ENCODE measurements around the gene GSTCD.
"Not testable (repeated sequence)": the region's sequence is repeated elsewhere in the genome, so short reads cannot be mapped to it uniquely, and the experiment has no call there.

The GSTCD gene

DNA sequence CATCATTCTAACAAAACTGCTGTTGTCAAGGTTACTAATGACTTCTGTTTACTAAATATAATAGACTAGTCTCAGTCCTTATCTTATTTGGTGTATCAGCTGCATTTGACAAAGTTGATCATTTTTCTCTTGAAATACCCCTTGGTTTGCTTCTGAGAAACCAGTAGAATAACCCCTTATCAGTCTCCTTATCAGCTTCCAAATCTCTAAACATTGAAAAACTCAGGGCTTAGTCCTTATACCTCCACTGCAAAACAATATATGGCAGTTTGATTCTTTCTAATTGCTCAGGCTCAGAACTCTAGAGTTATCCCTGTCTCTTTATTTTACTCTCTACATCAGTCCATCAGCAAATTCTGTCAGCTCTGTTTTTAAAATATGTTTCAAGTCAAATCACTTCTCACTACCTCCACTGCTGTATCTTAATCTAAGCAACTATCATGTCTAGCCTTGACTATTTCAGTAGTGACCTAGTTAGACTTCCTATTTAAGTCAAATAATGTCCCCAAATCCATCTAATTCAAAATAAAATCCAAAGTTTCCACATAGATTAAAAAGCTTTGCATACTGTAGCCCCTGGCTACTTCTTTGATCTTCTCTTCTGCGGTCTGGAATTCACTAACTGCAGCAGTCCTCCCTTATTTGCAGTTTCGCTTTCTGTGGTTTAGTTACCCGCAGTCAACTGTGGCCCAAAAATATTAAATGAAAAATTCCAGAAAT, 99.6 kb downstream of the GSTCD start:
- no peak for DNase-seq

DNA sequence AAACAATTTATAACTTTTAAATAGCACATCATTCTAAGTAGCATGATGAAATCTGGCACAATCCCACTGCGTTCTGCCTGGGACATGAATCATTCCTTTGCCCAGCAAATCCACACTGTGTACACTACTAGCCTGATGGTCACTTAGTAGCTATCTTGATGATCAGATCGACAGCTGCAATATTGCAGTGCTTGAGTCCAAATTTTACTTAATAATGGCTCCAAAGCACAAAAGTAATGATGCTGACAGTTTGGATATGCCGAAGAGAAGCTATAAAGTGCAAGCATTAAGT, 100.1 kb downstream of the GSTCD start:
- DNase-seq, result no peak

DNA sequence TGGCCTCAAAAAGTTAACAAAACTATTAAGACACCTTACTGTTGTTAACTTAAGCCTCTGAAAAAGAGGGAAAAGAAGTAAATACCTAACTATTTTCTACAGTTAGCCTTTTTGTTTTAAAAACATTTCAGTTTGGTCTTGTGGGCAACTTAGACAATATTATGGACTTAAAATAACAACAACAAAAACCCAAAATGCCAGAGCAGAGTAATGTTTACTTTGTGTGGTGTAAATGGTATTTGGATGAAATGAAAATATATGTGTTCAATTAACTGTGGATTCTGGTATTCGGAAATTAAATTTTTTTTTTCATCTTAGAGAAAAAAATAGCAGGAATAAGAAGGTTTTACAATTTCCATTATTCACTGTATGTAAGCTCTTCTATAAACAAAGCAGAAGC, 107.1 kb downstream of the GSTCD start:
- DNase-seq, result no peak

DNA sequence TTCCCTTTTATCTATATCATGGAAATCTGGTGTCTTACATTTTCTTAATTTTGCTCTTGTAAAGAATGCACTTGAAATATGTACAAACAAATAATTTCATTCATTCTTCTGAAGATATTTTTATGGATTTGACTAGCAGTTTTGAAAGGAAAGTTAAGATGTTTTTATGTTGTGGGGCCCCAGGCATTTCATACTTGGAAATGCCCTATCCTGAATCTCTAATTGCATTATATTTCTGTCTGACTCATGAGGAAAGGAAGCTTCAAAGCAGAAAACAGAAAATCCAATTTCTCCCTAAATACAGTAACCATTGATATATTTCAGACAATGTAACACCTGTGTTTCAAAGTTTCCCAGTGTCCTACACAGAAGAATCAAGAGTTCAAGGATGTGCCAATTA, 113.5 kb downstream of the GSTCD start:
- no peak for DNase-seq

DNA sequence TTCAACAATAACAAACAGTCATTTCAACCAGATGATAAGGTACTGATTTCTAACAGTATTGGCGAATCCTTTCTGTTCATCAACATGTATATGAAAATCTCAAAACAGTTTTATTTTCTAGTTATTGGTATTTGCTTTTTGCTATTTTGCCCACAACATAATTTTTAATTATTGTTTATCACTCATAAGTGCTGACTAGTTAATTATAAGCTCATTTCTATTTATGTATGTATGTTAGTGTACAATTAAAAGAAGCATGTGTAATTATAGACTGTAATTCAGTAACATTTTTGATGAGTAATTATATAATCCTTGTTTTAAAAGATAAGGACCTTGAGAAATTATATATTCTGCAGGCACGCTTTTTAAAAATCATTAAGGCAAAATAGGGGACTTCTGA, 119.5 kb downstream of the GSTCD start:
- no peak for DNase-seq

DNA sequence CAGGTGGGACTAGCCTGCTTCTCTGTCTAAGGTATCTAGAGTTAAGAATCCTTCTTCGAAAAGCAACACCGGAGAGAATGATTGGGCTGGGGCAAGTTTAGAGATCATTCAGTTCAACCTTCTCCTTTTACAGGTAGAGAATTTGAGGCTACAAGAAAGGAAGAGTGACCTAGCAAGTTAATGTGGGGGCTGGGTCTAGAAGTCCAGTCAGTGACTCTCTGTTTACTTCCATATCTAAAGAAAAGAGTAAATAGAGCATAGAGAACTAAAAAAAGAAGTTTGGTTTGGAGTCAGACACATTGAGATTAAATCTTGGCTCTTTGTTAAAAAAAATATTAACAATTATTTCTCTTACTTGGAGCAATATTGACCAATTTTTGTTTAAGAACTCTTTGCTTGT, 122.6 kb downstream of the GSTCD start:
- no peak for DNase-seq

DNA sequence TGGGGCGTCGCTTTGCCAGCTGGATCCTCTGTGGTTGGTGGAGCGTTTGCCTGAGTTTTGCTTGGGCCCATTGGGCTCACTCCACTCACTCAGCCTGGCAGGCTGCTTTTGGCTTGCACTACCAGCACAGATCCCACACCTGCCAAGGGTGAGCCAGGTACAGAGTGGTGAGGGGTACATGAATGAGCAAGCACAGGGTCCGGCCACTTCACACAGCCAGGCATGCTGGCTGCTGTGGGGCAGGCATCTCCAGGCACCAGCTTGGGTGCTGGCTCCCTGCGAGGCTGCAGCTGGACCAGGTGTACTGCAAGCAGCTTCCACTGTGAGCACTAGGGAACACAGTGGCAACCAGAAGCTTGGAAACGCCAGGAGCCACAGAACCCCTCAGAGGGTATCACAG, 126.6 kb downstream of the GSTCD start:
- DNase-seq, result no peak

DNA sequence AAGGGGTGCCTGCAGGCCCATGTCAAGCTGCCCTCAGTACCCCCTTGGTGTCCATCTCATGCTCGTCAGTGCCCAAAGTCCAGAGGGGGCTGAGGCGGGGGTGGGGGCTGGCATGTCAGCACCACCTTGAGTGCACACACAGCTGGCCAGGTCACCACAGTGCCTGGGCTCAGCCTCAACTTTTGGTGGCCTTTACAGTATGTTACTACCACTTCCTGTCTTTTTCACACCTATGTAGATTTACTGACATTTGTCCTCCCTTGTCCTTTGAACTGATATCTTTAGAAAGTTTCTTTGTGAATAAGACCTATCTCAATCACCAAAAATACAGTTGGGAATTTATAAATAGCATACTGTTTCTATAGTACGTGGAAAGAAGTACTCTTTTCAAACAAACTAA, 128.0 kb downstream of the GSTCD start:
- no peak for DNase-seq

DNA sequence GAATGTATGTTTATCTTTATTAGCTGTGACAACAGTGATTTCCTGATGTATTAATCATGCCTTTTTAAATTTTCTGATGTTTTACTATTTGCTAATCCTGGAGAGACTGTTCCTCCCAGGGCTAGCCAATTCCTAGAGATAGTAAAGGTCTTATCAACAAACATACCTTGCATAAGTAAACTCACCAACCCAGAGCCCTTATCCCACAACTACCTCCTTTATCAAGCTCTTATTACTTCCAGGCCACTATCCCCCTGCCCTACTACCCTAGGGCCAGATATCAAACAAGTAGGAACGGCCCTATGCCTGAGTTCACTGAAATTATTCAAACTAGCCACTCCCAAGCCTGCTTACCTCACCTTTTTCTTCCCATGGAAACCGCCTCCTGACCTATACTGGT, 128.5 kb downstream of the GSTCD start:
- DNase-seq, result no peak

DNA sequence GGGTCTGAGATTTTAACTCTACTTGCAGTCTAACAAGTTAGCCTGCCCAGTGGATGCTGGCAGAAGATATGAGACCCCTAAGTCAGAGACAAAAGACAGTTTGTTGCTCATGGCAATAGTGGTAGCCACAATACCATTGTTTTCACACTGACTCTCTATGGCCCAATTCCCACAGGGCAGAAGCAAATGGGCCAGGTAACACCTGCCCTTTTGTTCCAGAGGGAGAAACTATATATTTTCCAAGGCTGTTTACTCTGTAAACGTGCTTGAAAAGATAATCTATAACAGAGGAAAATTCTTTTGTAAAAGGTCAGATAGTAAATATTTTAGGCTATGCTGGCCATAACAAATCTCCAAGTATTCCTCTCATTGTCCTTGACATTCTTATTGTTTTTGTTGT, 129.5 kb downstream of the GSTCD start:
- no peak for DNase-seq

DNA sequence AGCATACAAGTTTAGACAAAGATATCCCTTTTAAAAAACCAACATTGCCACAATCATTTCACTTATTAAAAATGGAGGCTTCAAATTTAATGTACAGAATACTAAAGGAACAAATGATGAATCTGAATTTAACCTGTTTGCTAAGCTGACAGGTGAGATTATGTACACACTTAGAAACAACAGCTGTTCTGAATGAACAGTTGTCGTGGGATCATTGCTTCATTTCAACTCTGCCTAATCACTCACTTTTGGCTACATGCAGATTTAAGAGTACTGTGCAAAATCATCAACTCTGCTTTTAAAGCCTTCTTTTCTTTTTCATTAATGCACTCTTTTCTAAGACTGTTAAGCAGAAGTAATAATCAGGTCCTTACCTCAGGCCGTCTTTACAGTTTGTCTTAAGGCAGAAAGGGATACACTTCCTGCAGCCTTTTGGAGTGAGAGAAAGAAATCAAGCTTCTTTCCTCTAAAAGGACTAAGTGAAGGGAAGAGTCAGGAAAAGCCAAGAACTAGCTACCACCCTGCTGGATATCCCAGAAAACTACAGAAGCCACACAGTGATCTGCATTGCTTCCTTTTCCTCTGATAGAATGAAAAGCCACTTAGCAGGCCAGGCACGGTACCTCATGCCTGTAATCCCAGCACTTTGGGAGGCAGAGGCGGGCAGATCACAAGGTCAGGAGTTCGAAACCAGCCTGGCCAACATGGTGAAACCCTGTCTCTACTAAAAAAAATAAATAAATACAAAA, 132.0 kb downstream of the GSTCD start:
- DNase-seq, result no peak

DNA sequence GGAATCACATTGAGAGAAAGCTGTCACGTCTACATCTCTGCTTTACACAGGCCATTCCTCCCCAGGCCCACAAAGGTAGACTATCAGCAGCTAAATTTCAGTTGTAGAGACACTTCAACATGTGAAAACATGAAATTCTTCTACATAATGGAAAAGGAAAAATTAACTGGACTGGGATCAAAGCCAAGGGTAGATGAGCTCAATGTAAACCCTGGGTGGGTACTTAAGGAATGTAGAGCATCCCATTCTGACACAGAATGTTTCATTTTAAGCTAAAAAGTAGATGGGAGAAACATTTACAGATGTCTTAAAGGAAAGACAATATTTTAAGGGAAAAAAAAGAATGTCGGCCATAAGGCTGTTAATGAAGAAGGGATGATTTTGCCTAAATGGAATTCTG, 135.4 kb downstream of the GSTCD start:
- no peak for DNase-seq

DNA sequence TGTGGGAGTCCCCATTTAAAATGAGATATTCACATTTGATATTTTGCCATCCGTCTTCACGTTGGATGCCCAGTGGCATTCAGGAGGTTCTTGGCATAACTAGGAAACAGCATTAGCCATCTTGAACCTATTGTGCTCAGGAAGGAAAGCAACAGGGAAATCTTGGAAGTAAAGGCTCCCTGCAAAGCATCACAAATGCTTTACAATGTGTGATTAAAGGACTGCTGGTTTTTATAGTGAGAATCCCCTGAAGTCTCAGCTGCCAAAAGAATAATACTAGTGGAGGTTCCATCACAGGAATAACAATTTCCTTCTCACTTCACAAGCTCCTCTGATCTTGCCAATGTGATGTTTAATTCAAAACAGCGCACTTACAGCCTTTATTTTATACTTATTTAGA, 137.0 kb downstream of the GSTCD start:
- DNase-seq, result no peak

DNA sequence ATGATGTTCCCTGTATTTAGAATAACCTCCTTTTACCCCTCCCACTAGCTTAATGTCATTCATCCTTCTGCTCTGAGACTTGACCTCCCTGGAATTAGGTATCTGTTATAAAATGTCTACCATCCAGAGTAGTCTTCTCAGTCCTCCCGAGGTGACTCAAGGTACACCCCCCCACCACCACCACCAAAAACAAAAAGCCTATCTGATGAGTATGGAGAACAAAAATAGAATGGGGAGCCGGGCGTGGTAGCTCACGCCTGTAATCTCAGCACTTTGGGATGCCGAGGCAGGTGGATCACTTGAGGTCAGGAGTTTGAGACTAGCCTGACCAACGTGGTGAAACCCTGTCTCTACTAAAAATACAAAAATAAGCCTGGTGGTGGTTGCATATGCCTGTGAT, 139.8 kb downstream of the GSTCD start:
- DNase-seq, result not testable (repeated sequence)

DNA sequence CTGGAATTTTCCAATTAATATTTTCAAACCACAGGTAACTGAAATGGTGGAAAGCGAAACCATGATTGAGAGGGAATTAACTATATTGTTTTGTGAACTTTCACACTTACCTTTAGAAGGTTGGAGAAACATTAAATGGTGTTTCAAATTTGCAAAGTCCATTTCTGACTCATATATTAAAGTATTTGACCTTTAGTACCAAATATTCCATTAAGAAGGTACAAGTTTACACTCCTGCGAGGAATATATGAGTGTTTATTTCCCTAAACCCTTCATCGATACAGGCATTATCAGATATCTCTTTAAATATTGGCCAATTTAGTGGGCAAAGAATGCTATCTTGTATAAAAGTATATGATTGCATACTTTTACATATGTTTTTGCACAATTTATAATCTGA, 142.6 kb downstream of the GSTCD start:
- no peak for DNase-seq

DNA sequence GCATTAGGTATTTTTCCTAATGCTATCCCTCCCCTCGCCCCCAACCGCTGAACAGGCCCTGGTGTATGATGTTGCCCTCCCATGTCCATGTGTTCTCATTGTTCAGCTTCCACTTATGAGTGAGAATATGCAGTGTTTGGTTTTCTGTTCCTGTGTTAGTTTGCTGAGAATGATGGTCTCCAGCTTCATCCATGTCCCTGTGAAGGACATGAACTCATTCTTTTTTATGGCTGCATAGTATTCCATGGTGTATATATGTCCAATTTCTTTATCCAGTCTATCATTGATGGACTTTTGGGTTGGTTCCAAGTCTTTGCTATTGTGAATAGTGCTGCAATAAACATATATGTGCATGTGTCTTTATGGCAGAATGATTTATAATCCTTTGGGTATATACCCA, 143.6 kb downstream of the GSTCD start:
- DNase-seq, result not testable (repeated sequence)

DNA sequence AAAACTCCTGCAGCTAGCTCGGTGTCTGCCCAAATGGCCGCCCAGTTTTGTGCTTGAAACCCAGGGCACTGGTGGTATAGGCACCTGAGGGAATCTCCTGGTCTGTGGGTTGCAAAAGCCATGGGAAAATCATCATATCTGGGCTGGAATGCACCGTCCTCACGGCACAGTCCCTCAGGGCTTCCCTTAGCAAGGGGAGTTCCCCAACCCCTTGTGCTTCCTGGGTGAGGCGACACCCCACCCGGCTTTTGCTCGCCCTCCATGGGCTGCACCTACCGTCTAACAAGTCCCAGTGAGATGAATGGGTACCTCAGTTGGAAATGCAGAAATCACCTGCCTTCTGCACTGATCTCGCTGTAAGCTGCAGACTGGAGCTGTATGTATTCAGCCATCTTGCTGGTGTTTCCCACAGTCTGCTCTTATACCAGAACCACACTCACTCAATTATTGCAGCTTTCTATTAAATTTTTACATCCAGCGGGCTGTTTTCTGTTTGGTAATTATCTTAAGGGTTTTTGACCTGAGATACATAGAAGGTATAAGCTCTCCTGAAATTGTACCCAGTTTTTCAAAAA, 150.0 kb downstream of the GSTCD start:
- no peak for DNase-seq

DNA sequence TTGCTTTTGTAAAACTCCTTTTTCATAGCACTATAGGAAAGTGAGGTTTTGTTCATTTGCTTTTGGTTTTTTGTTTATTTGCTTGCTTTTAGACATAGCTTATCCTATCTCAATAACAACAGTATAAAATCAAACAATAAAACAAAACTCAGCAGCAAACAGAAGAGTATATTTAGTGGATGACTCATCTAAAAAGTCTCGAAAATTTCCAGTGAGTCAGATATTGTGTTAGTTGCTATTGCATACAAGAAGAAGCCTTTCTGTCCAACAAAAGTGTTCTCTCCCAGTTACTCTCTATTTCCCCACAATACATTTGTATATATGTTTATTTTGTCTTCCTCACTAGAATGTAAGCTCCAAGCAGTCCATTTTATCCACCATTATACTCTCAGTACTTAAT, 150.6 kb downstream of the GSTCD start:
- no peak for DNase-seq

DNA sequence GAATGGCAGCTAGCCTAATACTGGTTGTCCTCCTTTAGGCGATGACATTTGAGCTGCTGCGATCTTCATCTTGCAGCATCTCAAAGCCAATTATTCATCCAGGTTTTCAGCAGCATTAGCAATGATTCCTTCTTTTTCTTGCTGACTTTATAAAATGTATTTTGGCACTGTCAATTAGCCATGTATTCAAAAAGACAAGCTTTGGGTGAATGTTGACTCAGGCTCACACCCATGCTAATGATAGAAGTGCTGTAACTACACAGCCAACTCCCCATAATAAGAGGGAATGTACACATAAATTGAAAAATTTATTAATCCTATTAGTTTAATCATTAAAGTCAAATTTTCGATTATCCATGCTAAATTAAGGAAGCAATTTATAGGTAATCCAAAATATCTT, 162.4 kb downstream of the GSTCD start:
- no peak for DNase-seq

DNA sequence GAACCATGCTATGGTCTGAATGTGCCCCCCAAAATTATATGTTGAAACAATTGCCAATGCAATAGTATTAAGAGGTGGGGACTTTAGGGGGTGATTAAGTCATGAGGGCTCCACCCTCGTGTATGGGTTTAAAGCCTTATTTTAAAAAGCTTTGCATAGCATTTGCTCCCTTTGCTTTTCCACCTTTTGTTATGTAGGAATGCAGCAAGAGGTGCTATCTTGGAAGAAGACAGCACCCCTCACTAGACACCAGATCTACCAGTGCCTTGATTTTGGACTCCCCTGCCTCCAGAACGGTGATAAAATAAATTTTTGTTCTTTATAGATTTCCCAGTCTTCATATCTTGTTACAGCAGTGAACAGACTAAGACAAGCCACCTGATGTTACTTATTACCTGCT, 163.4 kb downstream of the GSTCD start:
- DNase-seq, result no peak

DNA sequence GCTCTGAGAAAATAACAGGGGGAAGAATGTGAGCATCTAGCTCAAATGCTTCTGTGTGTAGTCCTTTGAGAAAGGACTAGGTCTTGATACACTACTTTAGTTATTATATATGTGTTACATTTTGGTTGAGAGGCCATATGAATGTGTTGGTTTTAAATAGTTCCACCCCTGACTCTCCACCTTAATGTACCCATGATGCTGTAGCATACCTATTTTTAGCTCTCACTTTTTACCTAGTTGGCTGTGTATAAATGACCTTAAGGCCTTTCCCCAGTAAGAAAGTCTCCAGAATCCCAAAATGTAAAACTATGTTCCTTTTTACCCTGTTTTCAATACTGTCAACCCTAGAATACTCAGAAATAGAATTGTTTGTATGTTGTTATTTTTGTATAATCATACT, 166.6 kb downstream of the GSTCD start:
- no peak for DNase-seq

DNA sequence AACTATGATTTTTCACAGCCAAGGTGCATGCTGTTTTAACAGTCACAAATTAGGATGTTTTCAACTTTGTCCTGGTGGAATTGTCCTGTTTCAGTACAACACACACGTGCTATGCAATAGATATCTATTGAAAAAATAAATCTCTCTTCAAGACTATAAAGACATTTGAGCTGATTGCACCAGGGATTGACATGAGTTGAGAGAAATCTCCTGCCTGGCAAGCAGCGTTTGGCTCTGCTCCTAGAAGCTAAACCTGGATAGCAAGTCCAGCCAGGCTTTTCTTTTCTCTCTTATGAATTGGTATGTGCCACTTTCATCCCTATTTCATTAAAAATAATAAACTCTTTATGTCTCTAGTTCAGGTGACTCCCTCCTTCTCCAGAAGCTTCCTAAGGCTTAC, 170.1 kb downstream of the GSTCD start:
- no peak for DNase-seq

DNA sequence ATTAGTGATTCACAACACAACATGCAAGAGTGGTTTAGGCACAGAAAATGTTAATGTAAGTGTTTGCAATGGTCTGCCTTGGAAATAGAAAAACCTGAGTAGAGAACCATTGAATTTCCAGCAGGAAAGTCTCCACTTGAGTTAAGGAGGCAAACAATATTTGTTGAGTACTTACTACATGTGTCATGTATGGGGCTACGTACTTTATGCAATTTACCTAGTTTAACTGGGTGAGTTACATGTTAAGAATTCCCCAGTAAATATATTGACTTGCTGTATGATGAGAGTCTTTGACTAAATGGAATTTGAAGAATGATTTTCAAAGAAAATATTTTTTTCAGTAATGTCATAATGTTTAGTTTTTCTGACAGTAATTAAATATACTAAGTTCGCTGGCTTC, 178.9 kb downstream of the GSTCD start:
- DNase-seq, result no peak

DNA sequence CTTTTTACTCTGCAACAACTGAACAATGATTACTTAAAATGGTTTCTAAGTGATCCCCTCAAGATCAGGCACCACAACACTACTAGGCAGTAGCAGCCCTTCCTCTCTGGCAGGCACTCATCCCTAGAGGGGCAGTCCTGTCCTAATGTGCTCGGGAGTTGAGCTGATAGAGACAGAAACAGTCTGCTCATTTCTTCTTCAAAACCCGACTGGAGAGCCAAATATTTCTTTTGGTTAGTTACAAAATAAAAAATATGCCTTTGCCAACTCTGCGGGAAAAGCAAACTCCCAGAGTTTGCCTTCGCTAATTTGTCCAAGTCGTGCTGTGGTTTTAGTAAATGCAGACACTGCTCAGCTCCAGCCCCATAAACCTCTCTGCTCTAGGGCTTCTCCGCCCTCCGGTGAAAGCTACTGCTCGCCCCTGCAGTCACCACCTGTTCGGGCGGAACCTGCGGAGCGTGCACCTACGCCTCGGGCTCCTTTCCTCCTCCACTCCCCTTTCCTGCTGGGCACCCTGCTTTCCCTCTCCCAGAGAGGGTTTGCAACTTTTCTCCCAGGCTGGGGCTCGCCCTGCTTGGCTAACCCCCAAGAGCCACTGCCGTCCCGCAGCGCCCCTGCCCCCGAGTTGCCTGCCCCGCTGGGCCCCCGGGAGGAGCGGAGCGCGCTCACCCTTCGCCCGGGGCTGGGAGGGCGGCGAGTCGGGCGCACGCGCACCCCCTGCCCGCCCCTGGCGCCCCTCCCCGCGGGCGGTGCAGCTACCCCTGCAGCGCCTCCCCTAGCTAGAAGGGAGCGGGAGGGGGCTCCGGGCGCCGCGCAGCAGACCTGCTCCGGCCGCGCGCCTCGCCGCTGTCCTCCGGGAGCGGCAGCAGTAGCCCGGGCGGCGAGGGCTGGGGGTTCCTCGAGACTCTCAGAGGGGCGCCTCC, 186.3 kb downstream of the GSTCD start, which contains the start of gene NPNT:
Gene NPNT, plus strand, starts transcription at position 812 of the 923 bp plus-strand sequence. CDS start 182 bp downstream, outside the sequence.
- DNase-seq, result peak; percentile 65

Data from right hindlimb (tissue), 1 donor.